GM12873 (cell line): ENCODE data around the gene STK32A.

Source experiments
- TF ChIP-seq, protein P1 (sequence below): IDR thresholded peaks from 2 replicates; pipeline ENCODE4 v1.5.1; 2012; ENCODE audit warnings: low read depth, mild to moderate bottlenecking, moderate library complexity, low read length, control low read depth; ENCODE audit not compliant: insufficient read depth; ENCODE audit errors: missing control alignments

The STK32A gene

DNA sequence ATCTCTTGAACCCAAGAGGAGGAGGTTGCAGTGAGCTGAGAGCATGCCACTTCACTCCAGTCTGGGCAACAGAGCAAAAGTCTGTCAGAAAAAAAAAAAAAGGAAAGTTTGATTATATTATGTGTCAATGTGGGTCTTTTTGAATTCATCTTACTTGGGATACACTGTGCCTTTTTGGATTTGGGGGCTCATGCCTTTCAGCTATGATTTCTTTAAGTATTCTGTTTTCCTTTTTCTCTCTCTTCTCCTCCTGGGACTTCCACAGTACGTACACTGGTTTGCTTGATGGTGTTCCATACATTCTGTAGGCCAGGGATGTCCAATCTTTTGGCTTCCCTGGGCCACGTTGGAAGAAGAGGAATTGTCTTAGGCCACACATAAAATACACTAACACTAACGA, 146.7 kb downstream of the STK32A start:
- TF ChIP-seq, protein P1, sequence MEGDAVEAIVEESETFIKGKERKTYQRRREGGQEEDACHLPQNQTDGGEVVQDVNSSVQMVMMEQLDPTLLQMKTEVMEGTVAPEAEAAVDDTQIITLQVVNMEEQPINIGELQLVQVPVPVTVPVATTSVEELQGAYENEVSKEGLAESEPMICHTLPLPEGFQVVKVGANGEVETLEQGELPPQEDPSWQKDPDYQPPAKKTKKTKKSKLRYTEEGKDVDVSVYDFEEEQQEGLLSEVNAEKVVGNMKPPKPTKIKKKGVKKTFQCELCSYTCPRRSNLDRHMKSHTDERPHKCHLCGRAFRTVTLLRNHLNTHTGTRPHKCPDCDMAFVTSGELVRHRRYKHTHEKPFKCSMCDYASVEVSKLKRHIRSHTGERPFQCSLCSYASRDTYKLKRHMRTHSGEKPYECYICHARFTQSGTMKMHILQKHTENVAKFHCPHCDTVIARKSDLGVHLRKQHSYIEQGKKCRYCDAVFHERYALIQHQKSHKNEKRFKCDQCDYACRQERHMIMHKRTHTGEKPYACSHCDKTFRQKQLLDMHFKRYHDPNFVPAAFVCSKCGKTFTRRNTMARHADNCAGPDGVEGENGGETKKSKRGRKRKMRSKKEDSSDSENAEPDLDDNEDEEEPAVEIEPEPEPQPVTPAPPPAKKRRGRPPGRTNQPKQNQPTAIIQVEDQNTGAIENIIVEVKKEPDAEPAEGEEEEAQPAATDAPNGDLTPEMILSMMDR: no peak

DNA sequence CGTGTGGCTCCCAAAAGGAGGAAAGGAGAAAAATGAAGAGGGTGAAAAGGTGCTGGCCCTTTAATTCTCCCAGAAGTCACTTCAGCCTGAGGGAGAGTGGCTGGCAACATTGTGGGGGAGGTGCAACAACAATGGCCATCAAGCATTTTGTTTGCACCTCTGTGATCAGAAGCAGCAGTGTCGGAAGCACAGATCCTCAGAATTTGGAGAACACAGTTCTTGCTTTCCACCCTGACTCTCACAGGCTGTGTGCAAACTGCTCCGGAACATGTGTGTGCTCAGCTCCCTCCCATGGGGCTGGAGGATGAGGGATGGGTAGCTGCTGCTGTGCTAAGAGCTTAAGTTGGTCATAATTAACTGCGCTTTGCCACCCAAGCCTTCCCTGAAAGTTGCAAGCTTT, 147.9 kb downstream of the STK32A start:
- TF ChIP-seq, protein P1: no peak

DNA sequence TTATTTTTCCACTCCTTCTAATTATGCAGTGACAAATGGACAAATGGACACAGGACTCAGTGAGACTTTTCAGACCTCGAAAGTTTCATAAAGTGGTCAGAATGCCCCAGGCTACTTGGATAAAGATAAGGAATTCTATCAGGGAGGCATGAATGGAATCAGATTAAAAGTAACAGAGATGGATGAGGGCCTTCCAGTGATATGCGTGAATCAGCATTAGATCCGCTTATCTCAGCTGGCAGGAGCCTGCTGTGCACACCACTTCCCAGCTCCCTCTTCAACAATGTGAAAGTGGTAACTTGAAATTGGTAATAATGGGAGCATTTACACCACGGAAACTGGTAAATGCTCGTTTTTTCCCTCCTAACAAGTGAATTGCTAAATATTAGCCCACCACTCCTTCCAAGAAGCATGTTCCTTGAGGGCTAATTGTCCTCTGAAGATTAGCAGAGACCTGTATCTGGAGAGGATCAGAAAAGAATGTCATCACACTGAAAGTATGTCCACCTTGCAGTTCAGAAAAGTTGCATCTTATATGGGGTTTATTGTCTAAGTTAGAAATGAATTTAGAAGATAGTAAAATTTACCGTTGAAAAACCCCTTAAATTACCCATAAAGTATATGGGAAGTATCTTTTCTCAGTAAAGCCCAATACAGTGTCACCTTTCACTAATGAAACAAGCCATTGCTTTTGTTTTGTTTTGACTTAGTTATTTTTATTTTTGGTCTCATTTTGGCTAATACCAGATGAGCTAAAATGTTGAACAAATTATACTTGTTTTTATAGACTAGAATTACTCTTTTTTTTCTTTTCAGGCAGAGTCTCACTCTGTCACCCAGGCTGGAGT, 149.7 kb downstream of the STK32A start:
- TF ChIP-seq, protein P1: no peak

DNA sequence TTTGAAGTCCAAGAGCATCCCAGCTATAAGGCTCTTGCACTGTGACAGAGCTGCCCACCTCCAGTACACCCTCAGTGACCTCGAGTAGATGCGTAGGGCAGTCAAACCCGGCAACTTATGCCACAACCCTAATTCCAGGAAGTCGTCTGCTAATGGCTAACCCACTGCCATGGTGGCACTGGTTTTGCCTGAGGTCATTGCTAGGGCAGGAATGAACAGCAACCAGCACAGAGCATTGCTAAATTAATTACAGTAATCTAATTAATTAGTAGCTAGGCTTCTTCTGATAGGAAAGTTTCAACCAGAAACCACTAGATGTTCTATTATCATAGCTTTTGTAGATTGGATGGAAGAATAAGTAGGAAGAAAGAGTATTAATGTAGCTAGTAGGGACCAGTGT, 152.3 kb downstream of the STK32A start:
- TF ChIP-seq, protein P1: no peak

DNA sequence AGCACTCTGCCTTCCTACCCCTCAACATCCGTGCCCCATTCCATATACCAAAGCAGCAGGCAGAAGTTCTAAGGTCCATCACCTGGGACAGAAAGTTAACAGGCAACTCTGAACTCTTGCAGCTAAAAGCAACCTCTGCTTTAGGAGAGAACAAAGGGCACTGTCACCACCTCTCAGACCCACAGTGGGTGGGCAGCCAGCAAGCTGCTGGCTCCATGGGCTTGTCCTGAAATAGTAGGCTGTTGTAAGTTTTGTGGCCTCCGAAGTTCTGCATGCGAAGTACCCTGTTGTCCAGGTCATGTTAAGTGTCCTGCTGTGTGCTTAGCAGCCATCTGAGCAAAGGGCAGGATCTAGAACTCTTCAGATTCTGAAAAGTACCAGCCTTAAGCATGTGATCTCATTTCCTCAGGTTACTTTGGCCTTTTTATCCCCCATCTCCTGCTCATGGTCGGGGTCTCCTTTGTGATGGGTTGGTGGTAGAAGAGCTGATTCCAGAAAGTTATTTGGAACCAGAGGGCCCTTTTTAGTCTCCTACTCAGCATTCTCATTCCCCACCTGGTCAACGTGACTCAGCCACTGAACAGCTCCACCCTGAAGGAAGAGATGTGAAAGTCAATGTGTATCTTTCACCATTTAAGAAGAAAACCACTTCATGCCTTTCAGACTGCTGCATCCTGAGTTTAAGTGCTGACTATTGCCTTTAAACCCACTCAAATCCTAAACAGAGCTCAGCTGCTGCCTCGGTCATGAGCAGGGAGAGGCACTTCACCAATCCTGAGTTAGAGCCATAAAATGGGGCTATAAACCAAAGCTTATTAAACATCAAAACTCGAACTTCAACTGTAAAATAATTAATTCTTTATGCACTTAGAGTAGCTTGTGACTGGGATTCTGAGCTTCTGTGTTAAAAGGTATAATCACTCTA, 153.6 kb downstream of the STK32A start:
- TF ChIP-seq, protein P1: no peak

DNA sequence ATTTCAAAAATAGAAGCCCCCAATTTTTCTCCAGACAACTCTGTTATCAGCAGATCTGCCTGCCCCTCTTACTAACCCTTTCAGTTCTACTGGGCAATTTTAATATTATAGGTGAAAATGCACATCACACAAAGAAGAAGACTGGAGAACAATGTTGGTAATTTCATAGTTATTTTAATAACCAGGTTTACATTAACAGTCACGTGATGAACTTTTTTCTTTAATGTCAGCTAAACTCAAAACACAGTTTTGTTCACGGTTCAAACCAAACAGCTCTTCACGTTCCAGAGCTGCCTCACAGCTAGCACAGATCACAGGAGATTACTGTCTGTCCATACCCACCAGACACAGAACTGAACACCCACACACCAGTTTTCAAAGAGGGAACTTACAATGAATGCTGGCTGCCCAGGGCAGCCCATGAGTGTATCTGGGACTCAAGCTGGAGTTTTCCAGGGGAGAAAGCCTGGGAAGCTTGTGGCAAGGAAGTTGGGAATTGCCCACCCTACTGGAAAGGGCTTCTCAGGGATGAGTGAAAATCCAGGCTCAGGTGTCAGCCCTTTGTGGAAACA, 155.9 kb downstream of the STK32A start:
- TF ChIP-seq, protein P1: no peak

DNA sequence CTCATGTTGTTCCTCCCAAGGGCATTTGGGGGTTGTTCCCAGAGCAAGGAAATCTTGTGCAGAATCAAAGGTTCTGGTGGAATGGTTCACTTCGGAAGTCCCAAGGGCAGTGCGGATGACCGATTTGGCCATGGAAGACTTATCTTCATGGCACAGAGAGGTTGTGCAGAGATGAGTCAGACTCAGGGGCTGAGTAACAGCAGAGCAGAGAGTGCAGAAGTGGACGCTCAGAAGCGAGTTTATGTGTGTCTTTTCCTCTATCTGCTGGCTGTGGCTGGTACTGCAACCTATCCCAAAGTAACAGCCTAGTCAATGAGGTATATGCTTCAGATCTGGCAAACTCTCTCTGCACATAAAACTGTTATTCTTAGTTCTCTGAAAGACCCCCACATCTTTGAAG, 157.0 kb downstream of the STK32A start:
- TF ChIP-seq, protein P1: peak; percentile 68
